ENCODE data around the gene LPIN1. TPM values are rescaled to one million over a fixed set of nuclear protein-coding genes. Genes with fewer than 3 reads are reported as not detected.

Gene LPIN1
- total RNA-seq, 1 experiment from 2014 or later: 13.9 TPM

DNA sequence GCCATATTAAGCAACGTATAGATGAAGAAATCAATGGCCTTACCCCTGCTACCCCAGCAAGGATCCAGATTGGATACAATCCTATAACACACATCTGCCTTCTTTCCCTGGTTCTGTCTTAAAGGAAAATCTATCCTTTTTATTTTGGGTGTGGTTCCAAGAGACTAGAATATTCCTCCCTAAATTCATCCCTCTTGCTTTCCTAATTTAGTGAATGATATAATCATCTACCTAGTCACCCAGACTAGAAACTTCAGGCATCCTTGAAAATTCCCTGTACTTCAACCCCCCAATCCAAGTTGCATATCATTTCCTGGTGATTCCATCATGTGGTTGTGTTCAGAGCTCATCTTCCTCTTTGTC, 35.1 kb upstream of the LPIN1 start:
- ATAC-seq (no peak), DNase-seq (ENCODE audit: low spot score) (no peak)
- peaks cover 1% of the 10 kb centered on the region for H3K9me3 Mint-ChIP-seq
- ChIA-PET POLR2A (no interaction called here), CTCF (no interaction called here)
- no peaks in the 10 kb centered on the region; the same call in 1 of the 2 replicates for H3K36me3 Mint-ChIP-seq
- H3K27me3 Mint-ChIP-seq (ENCODE audit: low read depth): no peaks in the 10 kb centered on the region
- no peak overlapping the region for H3K27ac Mint-ChIP-seq
- no peaks in the 10 kb centered on the region for H3K4me1 Mint-ChIP-seq
- no peak overlapping the region for H3K4me3 Mint-ChIP-seq
- TF ChIP-seq PREB (CRISPR knock-in tag; IDR thresholded peaks at IDR 0.05; ENCODE audit: borderline replicate concordance): no peak
- no peak for TF ChIP-seq ZNF416 (CRISPR knock-in tag; IDR thresholded peaks at IDR 0.05)
- TF ChIP-seq JUN (CRISPR knock-in tag; IDR thresholded peaks at IDR 0.05): no peak
- TF ChIP-seq SOX15 (CRISPR knock-in tag; IDR thresholded peaks at IDR 0.05): no peak
- no peak for TF ChIP-seq TP53 (CRISPR knock-in tag; IDR thresholded peaks at IDR 0.05)
- no peak for TF ChIP-seq NFE2L1 (CRISPR knock-in tag; IDR thresholded peaks at IDR 0.05)
- TF ChIP-seq, protein P1, sequence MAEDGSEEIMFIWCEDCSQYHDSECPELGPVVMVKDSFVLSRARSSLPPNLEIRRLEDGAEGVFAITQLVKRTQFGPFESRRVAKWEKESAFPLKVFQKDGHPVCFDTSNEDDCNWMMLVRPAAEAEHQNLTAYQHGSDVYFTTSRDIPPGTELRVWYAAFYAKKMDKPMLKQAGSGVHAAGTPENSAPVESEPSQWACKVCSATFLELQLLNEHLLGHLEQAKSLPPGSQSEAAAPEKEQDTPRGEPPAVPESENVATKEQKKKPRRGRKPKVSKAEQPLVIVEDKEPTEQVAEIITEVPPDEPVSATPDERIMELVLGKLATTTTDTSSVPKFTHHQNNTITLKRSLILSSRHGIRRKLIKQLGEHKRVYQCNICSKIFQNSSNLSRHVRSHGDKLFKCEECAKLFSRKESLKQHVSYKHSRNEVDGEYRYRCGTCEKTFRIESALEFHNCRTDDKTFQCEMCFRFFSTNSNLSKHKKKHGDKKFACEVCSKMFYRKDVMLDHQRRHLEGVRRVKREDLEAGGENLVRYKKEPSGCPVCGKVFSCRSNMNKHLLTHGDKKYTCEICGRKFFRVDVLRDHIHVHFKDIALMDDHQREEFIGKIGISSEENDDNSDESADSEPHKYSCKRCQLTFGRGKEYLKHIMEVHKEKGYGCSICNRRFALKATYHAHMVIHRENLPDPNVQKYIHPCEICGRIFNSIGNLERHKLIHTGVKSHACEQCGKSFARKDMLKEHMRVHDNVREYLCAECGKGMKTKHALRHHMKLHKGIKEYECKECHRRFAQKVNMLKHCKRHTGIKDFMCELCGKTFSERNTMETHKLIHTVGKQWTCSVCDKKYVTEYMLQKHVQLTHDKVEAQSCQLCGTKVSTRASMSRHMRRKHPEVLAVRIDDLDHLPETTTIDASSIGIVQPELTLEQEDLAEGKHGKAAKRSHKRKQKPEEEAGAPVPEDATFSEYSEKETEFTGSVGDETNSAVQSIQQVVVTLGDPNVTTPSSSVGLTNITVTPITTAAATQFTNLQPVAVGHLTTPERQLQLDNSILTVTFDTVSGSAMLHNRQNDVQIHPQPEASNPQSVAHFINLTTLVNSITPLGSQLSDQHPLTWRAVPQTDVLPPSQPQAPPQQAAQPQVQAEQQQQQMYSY (CRISPR knock-in tag; IDR thresholded peaks at IDR 0.05): no peak

GRCh38 chr2:11711751-11712150, 34.7 kb upstream of the LPIN1 start:
- POLR2A ChIA-PET: no interaction called here
- TF ChIP-seq CBFB (CRISPR knock-in tag; IDR thresholded peaks at IDR 0.05; ENCODE audit: low read depth) (no peak), E2F1 (CRISPR knock-in tag; IDR thresholded peaks at IDR 0.05) (no peak), JAZF1 (CRISPR knock-in tag; IDR thresholded peaks at IDR 0.05) (no peak), ZNF671 (CRISPR knock-in tag; IDR thresholded peaks at IDR 0.05) (no peak), ESRRA (CRISPR knock-in tag; IDR thresholded peaks at IDR 0.05; ENCODE audit: borderline replicate concordance) (no peak), TP53 (CRISPR knock-in tag; IDR thresholded peaks at IDR 0.05) (no peak), USF2 (CRISPR knock-in tag; IDR thresholded peaks at IDR 0.05) (no peak)
- TF ChIP-seq, protein P2, sequence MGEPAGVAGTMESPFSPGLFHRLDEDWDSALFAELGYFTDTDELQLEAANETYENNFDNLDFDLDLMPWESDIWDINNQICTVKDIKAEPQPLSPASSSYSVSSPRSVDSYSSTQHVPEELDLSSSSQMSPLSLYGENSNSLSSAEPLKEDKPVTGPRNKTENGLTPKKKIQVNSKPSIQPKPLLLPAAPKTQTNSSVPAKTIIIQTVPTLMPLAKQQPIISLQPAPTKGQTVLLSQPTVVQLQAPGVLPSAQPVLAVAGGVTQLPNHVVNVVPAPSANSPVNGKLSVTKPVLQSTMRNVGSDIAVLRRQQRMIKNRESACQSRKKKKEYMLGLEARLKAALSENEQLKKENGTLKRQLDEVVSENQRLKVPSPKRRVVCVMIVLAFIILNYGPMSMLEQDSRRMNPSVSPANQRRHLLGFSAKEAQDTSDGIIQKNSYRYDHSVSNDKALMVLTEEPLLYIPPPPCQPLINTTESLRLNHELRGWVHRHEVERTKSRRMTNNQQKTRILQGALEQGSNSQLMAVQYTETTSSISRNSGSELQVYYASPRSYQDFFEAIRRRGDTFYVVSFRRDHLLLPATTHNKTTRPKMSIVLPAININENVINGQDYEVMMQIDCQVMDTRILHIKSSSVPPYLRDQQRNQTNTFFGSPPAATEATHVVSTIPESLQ (CRISPR knock-in tag; IDR thresholded peaks at IDR 0.05): no peak
- TF ChIP-seq, protein P3, sequence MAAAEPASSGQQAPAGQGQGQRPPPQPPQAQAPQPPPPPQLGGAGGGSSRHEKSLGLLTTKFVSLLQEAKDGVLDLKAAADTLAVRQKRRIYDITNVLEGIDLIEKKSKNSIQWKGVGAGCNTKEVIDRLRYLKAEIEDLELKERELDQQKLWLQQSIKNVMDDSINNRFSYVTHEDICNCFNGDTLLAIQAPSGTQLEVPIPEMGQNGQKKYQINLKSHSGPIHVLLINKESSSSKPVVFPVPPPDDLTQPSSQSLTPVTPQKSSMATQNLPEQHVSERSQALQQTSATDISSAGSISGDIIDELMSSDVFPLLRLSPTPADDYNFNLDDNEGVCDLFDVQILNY (CRISPR knock-in tag; IDR thresholded peaks at IDR 0.05): no peak
- TF ChIP-seq, protein P4, sequence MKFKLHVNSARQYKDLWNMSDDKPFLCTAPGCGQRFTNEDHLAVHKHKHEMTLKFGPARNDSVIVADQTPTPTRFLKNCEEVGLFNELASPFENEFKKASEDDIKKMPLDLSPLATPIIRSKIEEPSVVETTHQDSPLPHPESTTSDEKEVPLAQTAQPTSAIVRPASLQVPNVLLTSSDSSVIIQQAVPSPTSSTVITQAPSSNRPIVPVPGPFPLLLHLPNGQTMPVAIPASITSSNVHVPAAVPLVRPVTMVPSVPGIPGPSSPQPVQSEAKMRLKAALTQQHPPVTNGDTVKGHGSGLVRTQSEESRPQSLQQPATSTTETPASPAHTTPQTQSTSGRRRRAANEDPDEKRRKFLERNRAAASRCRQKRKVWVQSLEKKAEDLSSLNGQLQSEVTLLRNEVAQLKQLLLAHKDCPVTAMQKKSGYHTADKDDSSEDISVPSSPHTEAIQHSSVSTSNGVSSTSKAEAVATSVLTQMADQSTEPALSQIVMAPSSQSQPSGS (CRISPR knock-in tag; IDR thresholded peaks at IDR 0.05; ENCODE audit: borderline replicate concordance, low read depth): no peak
- no peak for DNase-seq (ENCODE audit: low spot score)
- Mint-ChIP-seq H3K27me3 (ENCODE audit: low read depth) (no peaks in the 10 kb centered on the region), H3K4me3 (no peak overlapping the region), H3K36me3 (no peaks in the 10 kb centered on the region), H3K9me3 (no peaks in the 10 kb centered on the region; the same call in 1 of the 2 replicates), H3K27ac (no peak overlapping the region), H3K4me1 (no peaks in the 10 kb centered on the region)
- CTCF ChIA-PET: no interaction called here
- ATAC-seq: no peak
